GM19023 (cell line): ENCODE data around the gene HECW1.
"Not testable (repeated sequence)": the region's sequence is repeated elsewhere in the genome, so short reads cannot be mapped to it uniquely, and the experiment has no call there.

ENCODE experiments used
- ATAC-seq: cut with Tn5 transposase; IDR thresholded peaks from one replicate; pipeline ENCODE4 v1.9.1; 2021; ENCODE audit warnings: mild to moderate bottlenecking, moderate library complexity; ENCODE audit not compliant: unreplicated experiment

The HECW1 gene

GRCh38 chr7:43460733-43461348, 348.4 kb downstream of the HECW1 start:
- ATAC-seq: no peak

- ATAC-seq: no peak
These were observed 349.0 kb downstream of the HECW1 start for GRCh38 chr7:43461349-43462024.

- ATAC-seq: no peak
These were observed 350.4 kb downstream of the HECW1 start for GRCh38 chr7:43462836-43463235.

- ATAC-seq: no peak
These were observed 351.0 kb downstream of the HECW1 start for GRCh38 chr7:43463401-43463980.

- no peak for ATAC-seq
These were observed 353.4 kb downstream of the HECW1 start for GRCh38 chr7:43465581-43466554.

GRCh38 chr7:43467406-43467805, 355.0 kb downstream of the HECW1 start:
- ATAC-seq: no peak

- ATAC-seq: no peak
These were observed 355.4 kb downstream of the HECW1 start for GRCh38 chr7:43467846-43468245.

- no peak for ATAC-seq
These were observed 356.6 kb downstream of the HECW1 start for GRCh38 chr7:43469051-43469450.

GRCh38 chr7:43470110-43470509, 357.7 kb downstream of the HECW1 start:
- ATAC-seq: no peak

GRCh38 chr7:43475983-43476382, 363.5 kb downstream of the HECW1 start:
- no peak for ATAC-seq

- no peak for ATAC-seq
These were observed 364.4 kb downstream of the HECW1 start for GRCh38 chr7:43476896-43477295.

- ATAC-seq: no peak
These were observed 366.6 kb downstream of the HECW1 start for GRCh38 chr7:43479042-43479441.

GRCh38 chr7:43479543-43479942, 367.1 kb downstream of the HECW1 start:
- no peak for ATAC-seq

- no peak for ATAC-seq
These were observed 368.1 kb downstream of the HECW1 start for GRCh38 chr7:43480581-43480980.

- no peak for ATAC-seq
These were observed 369.6 kb downstream of the HECW1 start for GRCh38 chr7:43481902-43482678.

GRCh38 chr7:43482679-43483252, 370.3 kb downstream of the HECW1 start:
- no peak for ATAC-seq

GRCh38 chr7:43484678-43485395, 372.4 kb downstream of the HECW1 start:
- ATAC-seq: no peak

GRCh38 chr7:43485580-43485979, 373.1 kb downstream of the HECW1 start:
- no peak for ATAC-seq

GRCh38 chr7:43486008-43486407, 373.6 kb downstream of the HECW1 start:
- not testable (repeated sequence) for ATAC-seq
